Left renal cortex interstitium (tissue), 4 donors: Measurements from ENCODE around the gene LLCFC1. TPM values are rescaled to one million over a fixed set of nuclear protein-coding genes. Genes with fewer than 3 reads are reported as not detected.
A peak's percentile ranks its signal among the peaks of the same experiment; 100 is the strongest.

ENCODE experiments used
- DNase-seq, 4 donors: peaks; one replicate each; pipeline ENCODE4 v3.0.0-alpha.2; 2013; ENCODE audit warnings: low read depth in 4 of 4, low spot score in 2 of 4, missing footprints in 1 of 4
- polyA plus RNA-seq, 4 donors: library from polyadenylated mRNA; unstranded; fragments of 120-200 nt; gene quantifications; one replicate each; pipeline ENCODE4 v1.2.1, GENCODE V29; 2013; ENCODE audit not compliant: insufficient read length in 4 of 4

The LLCFC1 gene
- polyA plus RNA-seq, 4 donors: 0.24 to 1.3 (median 0.72) TPM

DNA sequence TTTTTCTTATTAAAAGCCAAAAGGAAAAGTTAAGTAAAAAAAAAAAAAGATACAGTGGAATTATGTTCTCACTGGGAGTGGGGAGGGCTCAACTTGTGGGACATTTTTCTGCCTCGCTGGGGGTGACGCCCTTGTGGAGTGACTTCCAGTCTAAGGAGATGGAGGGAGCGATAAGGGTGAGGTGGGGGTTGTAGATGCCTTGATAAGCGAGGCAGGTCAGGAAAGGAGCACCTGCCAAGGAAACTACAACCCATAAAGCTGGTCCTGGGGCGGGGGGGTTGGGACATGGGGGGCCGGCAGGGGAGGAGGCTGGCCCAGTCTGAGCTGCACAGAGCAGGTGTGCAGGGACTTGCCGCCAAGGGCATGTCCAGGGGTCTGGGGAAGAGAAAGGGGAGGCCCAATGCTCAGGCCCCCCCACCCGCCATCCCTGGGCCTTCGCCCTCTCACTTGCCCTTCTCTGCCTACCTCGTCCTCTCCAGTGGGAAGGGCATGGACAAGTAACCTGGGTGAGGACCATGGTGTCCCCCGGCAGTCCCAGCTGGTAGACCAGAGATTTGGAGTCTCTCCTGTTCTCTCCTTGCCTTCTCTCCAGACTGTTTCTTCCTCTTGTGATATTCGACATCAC, 3.2 kb upstream of the LLCFC1 start:
- DNase-seq: no peak

DNA sequence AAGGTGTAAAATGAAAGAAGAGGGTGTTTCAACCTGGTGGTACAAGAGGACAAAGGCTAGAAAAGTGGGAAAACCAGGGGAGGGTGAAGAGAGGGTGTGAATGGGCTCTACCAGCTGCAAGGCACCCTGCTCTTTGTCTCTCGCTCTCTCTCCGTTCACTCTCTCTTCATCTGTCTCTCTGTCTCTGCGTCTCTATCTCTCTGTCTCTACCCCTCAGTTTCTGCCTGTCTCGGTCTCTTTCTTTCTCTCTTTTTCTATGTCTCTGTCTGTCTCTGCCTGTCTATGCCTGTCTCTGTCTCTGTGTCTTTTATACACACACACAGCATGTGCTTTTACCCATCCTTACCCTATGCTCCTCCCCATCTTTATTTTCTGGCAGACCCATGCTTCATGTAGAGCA, 673 bp upstream of the LLCFC1 start:
- DNase-seq: no peak

DNA sequence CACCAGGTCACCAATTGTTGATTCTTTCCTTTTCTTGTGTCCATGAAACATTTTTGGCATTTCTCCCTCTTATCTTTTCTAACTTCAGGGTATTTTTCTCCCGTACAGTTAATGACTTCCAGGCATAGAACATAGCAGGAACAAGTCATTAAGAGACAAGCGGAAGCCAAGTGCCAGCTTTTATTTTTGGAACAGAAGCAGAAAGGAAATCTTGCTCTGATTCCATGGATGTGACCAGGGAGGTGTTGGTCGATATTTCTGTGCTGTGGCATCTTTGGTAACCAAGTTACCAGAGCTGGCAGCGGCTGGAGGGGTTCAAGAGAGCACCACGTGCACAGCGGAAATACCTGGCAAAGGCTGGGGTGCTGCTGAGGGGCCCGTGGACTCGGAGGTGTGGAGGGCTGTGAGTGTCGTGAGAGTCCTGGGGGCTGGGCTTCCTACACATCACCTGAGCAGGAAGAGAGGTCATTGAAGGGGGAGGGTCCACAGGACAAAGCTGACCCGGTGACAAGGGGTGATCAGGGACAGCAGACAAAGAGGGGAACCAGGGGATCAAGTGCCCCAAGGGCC, 1.8 kb downstream of the LLCFC1 start:
- no peak for DNase-seq

- DNase-seq: no peak
Observed at GRCh38 chr7:142941541-142941940, 2.3 kb downstream of the LLCFC1 start.

- DNase-seq: no peak
Observed at GRCh38 chr7:142942746-142943145, 3.5 kb downstream of the LLCFC1 start.

DNA sequence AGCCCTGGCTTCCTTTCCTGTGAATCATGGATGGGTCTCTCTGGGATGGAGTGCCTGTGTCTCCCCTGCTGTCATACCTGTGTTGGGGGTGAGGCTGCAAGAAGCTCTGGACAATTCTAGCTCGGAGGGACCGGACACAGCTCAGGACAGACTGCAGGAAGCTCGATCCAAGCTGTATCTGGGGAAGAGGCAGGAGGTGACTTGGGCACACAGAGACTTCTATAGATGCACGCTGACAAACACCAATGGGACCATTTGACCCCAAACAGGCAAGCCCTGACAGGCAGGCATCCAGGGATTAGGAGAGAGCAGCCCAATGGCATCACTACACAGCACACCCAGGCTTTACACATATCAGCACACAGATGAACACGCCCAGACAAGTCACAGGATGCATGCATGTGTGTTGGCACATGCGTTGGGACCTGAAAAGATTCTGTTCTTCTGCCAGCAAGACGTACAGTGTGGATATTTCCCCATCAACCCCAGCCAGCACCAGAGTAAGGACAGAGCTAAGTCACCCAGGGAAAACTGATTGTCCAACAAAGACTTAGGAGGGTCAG, 4.5 kb downstream of the LLCFC1 start:
- no peak for DNase-seq

GRCh38 chr7:142945001-142945400, 5.7 kb downstream of the LLCFC1 start:
- no peak for DNase-seq

- DNase-seq: no peak
Observed at GRCh38 chr7:142948603-142949002, 9.3 kb downstream of the LLCFC1 start.

DNA sequence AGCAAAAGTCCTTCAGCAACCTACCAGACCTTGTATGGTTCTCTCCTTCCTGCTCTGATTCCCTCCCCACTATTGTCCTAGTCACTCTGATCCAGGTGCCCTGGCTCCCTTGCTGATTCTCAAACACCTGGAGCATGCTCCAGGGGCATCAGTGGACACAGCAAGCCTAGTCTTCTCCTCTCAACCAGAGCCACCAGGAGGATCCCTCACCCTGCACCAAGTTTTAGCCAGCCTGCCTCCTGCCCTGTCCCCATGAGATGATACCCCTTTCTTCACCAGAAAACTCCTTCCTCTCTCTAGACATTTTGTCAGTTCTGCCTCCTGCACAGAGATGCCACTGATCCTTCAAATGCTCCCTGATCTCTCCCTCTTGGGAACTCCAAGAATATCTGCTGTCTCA, 11.0 kb downstream of the LLCFC1 start:
- no peak for DNase-seq

- no peak for DNase-seq
Observed at GRCh38 chr7:142954680-142955268, 15.5 kb downstream of the LLCFC1 start.

DNA sequence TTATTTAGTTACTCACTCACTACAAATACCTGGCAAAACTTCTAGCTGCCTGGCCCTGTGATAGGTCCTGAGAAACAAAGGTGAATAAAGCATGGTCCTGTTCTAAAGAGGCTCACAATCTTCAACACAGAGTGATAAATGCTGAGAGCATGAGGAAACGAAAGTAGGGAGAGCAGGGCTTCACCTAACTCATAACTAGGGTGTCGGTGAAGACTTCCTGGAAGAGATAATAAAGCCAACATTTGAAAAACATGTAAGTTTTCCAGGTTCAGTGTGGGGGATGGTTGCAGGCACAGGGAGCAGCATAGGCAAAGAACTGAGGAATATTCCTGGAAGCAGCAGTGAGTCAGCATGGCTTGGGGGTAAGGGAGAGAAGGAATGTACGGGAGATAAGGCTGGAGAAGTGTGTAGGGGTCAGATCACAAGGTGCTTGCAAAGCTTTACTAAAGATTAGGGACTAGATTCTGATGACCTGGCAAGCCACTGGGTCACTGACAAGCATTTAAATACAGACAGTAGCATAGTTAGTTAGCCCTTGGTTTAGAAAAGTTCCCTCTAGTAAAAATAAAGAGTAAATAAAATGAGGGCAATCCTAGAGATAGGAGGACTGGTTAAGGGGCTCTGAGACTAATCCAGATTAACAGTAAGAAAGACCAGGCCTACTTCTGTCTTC, 17.8 kb downstream of the LLCFC1 start:
- no peak for DNase-seq

GRCh38 chr7:142957723-142958122, 18.4 kb downstream of the LLCFC1 start:
- no peak for DNase-seq

GRCh38 chr7:142959202-142959601, 19.9 kb downstream of the LLCFC1 start:
- no peak for DNase-seq

- DNase-seq: no peak
Observed at GRCh38 chr7:142960955-142961512, 21.8 kb downstream of the LLCFC1 start.

DNA sequence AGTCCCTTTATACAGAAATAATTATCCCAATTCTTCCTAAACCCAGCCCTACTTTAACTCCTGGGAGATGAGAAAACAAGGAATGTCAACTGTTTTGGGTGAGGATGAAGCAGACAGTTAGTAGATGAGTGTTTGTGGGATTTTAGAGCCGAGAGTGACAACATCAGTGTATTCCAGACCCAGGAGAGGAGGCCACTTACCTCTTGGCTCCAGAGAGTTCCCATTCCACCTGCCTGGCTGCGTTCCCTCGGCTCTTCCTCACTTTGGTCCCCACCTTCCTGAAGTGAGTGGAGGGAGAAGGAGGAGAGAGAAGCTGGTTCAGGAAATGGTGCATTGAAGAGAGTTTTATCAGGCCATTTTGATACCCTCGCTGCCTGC, 22.3 kb downstream of the LLCFC1 start:
- no peak for DNase-seq

DNA sequence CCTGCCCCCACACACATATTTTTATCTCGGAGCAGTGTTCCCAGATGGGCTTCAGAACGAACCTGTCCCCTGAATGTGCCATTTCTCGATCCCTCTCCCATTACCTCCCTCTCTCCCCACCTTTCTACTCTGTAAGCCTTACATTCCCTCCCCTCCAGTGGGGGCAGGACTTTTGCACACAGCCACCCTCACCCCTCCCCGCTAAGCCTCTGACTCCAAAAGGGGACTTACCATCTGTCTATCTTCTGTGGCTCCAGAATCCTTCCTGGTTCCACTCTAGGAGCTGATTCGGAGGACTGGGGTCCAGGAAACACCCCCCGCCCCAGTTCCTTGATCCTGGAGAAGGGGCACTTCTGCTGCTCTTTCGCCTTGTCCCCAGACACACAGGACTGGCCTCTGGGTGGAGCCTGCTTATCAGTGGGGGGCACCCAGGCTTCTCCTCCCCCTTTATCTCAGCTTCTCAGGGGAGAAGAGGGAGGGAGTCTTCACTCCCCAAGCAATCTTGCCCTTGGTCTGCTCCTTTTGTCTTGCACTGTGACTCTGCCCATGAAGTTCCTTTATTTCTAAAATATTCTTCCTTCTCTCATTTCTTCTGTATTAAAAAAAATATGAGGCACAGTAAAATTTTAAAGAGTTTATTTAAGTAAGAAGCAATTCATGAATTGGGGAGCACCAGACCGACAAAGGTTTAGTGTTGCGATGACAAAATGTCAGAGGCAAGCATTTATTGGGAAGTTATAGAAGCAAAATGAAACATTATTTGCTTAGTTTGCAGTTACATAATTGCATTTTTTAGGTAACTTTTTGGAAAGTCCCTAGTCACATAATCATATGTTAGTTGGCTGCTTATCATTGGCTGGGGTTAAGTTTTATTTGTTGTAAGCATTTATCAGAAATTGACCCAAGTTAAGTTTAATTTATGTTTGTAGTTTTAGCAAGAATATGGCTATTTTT, 23.0 kb downstream of the LLCFC1 start, which contains the start of gene KEL:
KEL (minus strand) TSS at position 391 of the 954 bp plus-strand sequence; CDS start at position 234, 157 bp downstream.
- no peak for DNase-seq

GRCh38 chr7:142962991-142963390, 23.7 kb downstream of the LLCFC1 start:
- DNase-seq: peak in 1 of 4 donors; percentile 6

GRCh38 chr7:142963993-142964392, 24.7 kb downstream of the LLCFC1 start:
- DNase-seq: no peak

GRCh38 chr7:142964502-142965246, 25.4 kb downstream of the LLCFC1 start:
- no peak for DNase-seq
